Spleen (tissue), 11 donors: ENCODE data around the gene TMEM131L. TPM values are rescaled to one million over a fixed set of nuclear protein-coding genes. Genes with fewer than 3 reads are reported as not detected.
"Not testable (repeated sequence)": the region's sequence is repeated elsewhere in the genome, so short reads cannot be mapped to it uniquely, and the experiment has no call there.

Experiments
- DNase-seq: peaks from one replicate; pipeline ENCODE4 v3.0.0-alpha.2; 2020
- H3K27ac ChIP-seq, 8 donors: fragments of 200-600 bp; sonication (generic) in 7 of 8; 1 replicate in 4 of 8; 2 replicates in 4 of 8; pipeline versions ENCODE4 v1.5.0 to v1.8.0; 2016 to 2021; ENCODE audit warnings: inconsistent platforms in 4 of 8, mild to moderate bottlenecking in 4 of 8, moderate library complexity in 1 of 8
- H3K27me3 ChIP-seq, 7 donors: fragments of 200-600 bp; sonication (generic) in 6 of 7; replicated peaks in 1 of 7; 1 replicate in 4 of 7; 2 replicates in 3 of 7; pipeline versions ENCODE4 v1.5.0 to v1.8.0; 2016 to 2021; ENCODE audit warnings: inconsistent platforms in 3 of 7, mild to moderate bottlenecking in 1 of 7
- H3K36me3 ChIP-seq, 6 donors: fragments of 200-600 bp; sonication (generic) in 5 of 6; 1 replicate in 4 of 6; 2 replicates in 2 of 6; pipeline versions ENCODE4 v1.5.0 to v1.8.0; 2016 to 2021; ENCODE audit warnings: inconsistent platforms in 2 of 6
- H3K4me1 ChIP-seq, 6 donors: fragments of 200-600 bp; sonication (generic) in 5 of 6; 1 replicate in 3 of 6; 2 replicates in 3 of 6; pipeline versions ENCODE4 v1.5.0 to v1.8.0; 2016 to 2021; ENCODE audit warnings: inconsistent platforms in 3 of 6
- H3K4me3 ChIP-seq, 8 donors: fragments of 200-600 bp; sonication (generic) in 7 of 8; 1 replicate in 4 of 8; 2 replicates in 4 of 8; pipeline versions ENCODE4 v1.5.0 to v1.8.0; 2016 to 2021; ENCODE audit warnings: inconsistent platforms in 4 of 8, mild to moderate bottlenecking in 4 of 8, moderate library complexity in 2 of 8
- H3K9me3 ChIP-seq, 8 donors: fragments of 200-600 bp; sonication (generic) in 7 of 8; 1 replicate in 4 of 8; 2 replicates in 4 of 8; pipeline versions ENCODE4 v1.5.0 to v1.8.0; 2016 to 2021; ENCODE audit warnings: inconsistent platforms in 4 of 8
- CTCF ChIP-seq, 11 experiments: fragments of 200-600 bp in 7 of 11; fragments of 450-650 bp in 4 of 11; sonication (generic) in 4 of 11; IDR thresholded peaks in 8 of 11; conservative IDR thresholded peaks in 3 of 11; 1 replicate in 7 of 11; 2 replicates in 4 of 11; pipeline versions ENCODE4 v1.4.0 to v1.8.0; 2016 to 2021; ENCODE audit warnings: antibody characterized with exemption in 11 of 11, inconsistent platforms in 4 of 11, mild to moderate bottlenecking in 1 of 11
- POLR2A ChIP-seq, 3 donors: fragments of 450-650 bp; IDR thresholded peaks; one replicate each; pipeline ENCODE4 v1.5.1; 2017; ENCODE audit warnings: antibody characterized with exemption in 3 of 3, mild to moderate bottlenecking in 1 of 3
- POLR2AphosphoS5 ChIP-seq, 3 donors: sonication (generic); formaldehyde crosslinking; IDR thresholded peaks; one replicate each; pipeline ENCODE4 v1.5.1; 2017; ENCODE audit warnings: antibody characterized with exemption in 3 of 3
- whole genome bisulfite sequencing, 5 donors: extraction: QIAGEN DNeasy Blood & Tissue Kit in 3 of 5; methylation state at CpG; one replicate each; pipeline versions ENCODE4 v1.1.5 to v1.1.7; 2013 to 2018; 5-methylcytosine and 5-hydroxymethylcytosine counted together
- intact Hi-C: fragments of 100-400 bp; cut with DNase I; formaldehyde crosslinking; loops from one replicate; pipeline ENCODE4 v1.15.0; 2023; ENCODE audit warnings: low total_unique reads
- polyA plus RNA-seq, 3 donors: library from polyadenylated mRNA; stranded (reverse); fragments of 200-250 nt; gene quantifications; one replicate each; pipeline ENCODE4 v1.2.1, GENCODE V29; 2013
- total RNA-seq, 7 donors: library from RNA; depleted of rRNA in 3 of 7; stranded (reverse); fragments of >200 nt in 3 of 7; fragmentation: NEBNext Ultra II Directional in 4 of 7; extraction: Animal tissue kit (Norgen Biotek cat#: 25700) in 4 of 7; gene quantifications; one replicate each; pipeline versions ENCODE4 v1.1.0 to v1.2.1, GENCODE V29; 2016 to 2021
- donor health status: healthy with polysubstance abuse.
- donor health status: DM: no; HTN: no; CAD: no; lungs with moderate emphysema.
- donor health status: DM: no; HTN: no; CAD: no.
- donor health status: Bipolar disorder and iron deficiency.
- donor health status: healthy.
- donor health status: DM: no; HTN: no; CAD: no.
- donor health status: DM: yes; HTN: yes; CAD: no.

Gene TMEM131L
- total and polyA plus RNA-seq, 10 donors = 20.9 to 105 (median 80.1) TPM

GRCh38 chr4:153603835-153604234, 137.7 kb downstream of the TMEM131L start:
- Histone ChIP-seq H3K4me3 (no peak overlapping the region), H3K36me3 (peaks cover 0 to 100% (median 87%) of the 10 kb centered on the region in 6 donors), H3K27ac (no peak overlapping the region), H3K4me1 (peaks cover 0 to 18% (median 0%) of the 10 kb centered on the region in 6 donors), H3K27me3 (no peaks in the 10 kb centered on the region), H3K9me3 (no peaks in the 10 kb centered on the region)
- intact Hi-C loops = no loop called here
- no peak for TF ChIP-seq POLR2AphosphoS5 (IDR thresholded peaks at IDR 0.05)
- TF ChIP-seq CTCF (IDR thresholded peaks at IDR 0.05 in 8 of 11, conservative IDR thresholded peaks at IDR 0.05 in 3 of 11) = no peak
- no peak for TF ChIP-seq POLR2A (IDR thresholded peaks at IDR 0.05)
- DNase-seq = no peak
- 79 to 95% (median 90%) methylated on average over 3 of the region's 3 CpGs for WGBS, 5 donors

GRCh38 chr4:153609070-153609469, 142.9 kb downstream of the TMEM131L start:
- intact Hi-C loops, H3K9me3 ChIP-seq, DNase-seq, H3K27me3 ChIP-seq, H3K4me3 ChIP-seq: not testable (repeated sequence)
- Histone ChIP-seq H3K36me3 (peaks cover 0 to 100% (median 69%) of the 10 kb centered on the region in 6 donors), H3K4me1 (peaks cover 0 to 15% (median 0%) of the 10 kb centered on the region in 6 donors), H3K27ac (peak overlapping the region in 2 of 8 donors; percentile 24 to 47)
- 28 to 47% (median 42%) methylated on average over 2 of the region's 2 CpGs for WGBS, 5 donors
- peak in 1 of 3 donors; percentile 36 for TF ChIP-seq POLR2AphosphoS5 (IDR thresholded peaks at IDR 0.05)

GRCh38 chr4:153610623-153611376, 144.6 kb downstream of the TMEM131L start:
- Histone ChIP-seq H3K36me3 (peaks cover 0 to 100% (median 70%) of the 10 kb centered on the region in 6 donors), H3K27me3 (no peaks in the 10 kb centered on the region), H3K27ac (no peak overlapping the region), H3K9me3 (no peaks in the 10 kb centered on the region), H3K4me3 (no peak overlapping the region), H3K4me1 (peaks cover 0 to 15% (median 0%) of the 10 kb centered on the region in 6 donors)
- intact Hi-C loops = no loop called here
- no peak for DNase-seq
- TF ChIP-seq POLR2AphosphoS5 (IDR thresholded peaks at IDR 0.05) (no peak), CTCF (IDR thresholded peaks at IDR 0.05 in 8 of 11, conservative IDR thresholded peaks at IDR 0.05 in 3 of 11) (no peak), POLR2A (IDR thresholded peaks at IDR 0.05) (no peak)
- WGBS, 5 donors = 71 to 80% (median 75%) methylated on average over 5 of the region's 5 CpGs

- no peak for DNase-seq
- 85 to 97% (median 89%) methylated on average over 3 of the region's 3 CpGs for WGBS, 5 donors
- Histone ChIP-seq H3K36me3 (peaks cover 0 to 100% (median 71%) of the 10 kb centered on the region in 6 donors), H3K27me3 (no peaks in the 10 kb centered on the region), H3K4me1 (peaks cover 0 to 15% (median 0%) of the 10 kb centered on the region in 6 donors), H3K9me3 (no peaks in the 10 kb centered on the region), H3K27ac (no peak overlapping the region), H3K4me3 (no peak overlapping the region)
- intact Hi-C loops = no loop called here
- TF ChIP-seq POLR2AphosphoS5 (IDR thresholded peaks at IDR 0.05) (no peak), CTCF (IDR thresholded peaks at IDR 0.05 in 8 of 11, conservative IDR thresholded peaks at IDR 0.05 in 3 of 11) (no peak), POLR2A (IDR thresholded peaks at IDR 0.05) (no peak)
These were observed 145.5 kb downstream of the TMEM131L start for GRCh38 chr4:153611679-153612078.
